GM18502 (cell line): ENCODE measurements around the gene LANCL2.
"Not testable (repeated sequence)": the region's sequence is repeated elsewhere in the genome, so short reads cannot be mapped to it uniquely, and the experiment has no call there.

Source experiments
- ATAC-seq: cut with Tn5 transposase; IDR thresholded peaks from one replicate; pipeline ENCODE4 v1.9.1; 2021; ENCODE audit warnings: mild to moderate bottlenecking; ENCODE audit not compliant: unreplicated experiment, poor library complexity

Gene LANCL2

GRCh38 chr7:55365205-55365674, at the start of gene LANCL2:
Gene LANCL2 (plus strand): TSS chr7:55365337. CDS start chr7:55366026, 689 bp downstream.
- peak; percentile 43 for ATAC-seq

- ATAC-seq, result no peak
These were observed 39.8 kb upstream of the LANCL2 start for GRCh38 chr7:55325371-55325792.

GRCh38 chr7:55326081-55326835, 38.9 kb upstream of the LANCL2 start:
- no peak for ATAC-seq

- ATAC-seq, result no peak
These were observed 38.1 kb upstream of the LANCL2 start for GRCh38 chr7:55326945-55327626.

GRCh38 chr7:55335151-55335550, 30.0 kb upstream of the LANCL2 start:
- ATAC-seq, result no peak

GRCh38 chr7:55335786-55336185, 29.4 kb upstream of the LANCL2 start:
- no peak for ATAC-seq

- ATAC-seq, result no peak
These were observed 28.6 kb upstream of the LANCL2 start for GRCh38 chr7:55336540-55336939.

- ATAC-seq, result no peak
These were observed 25.8 kb upstream of the LANCL2 start for GRCh38 chr7:55339033-55340000.

- no peak for ATAC-seq
These were observed 22.8 kb upstream of the LANCL2 start for GRCh38 chr7:55342216-55342871.

GRCh38 chr7:55343002-55343781, 21.9 kb upstream of the LANCL2 start:
- ATAC-seq, result no peak

GRCh38 chr7:55343860-55344606, 21.1 kb upstream of the LANCL2 start:
- ATAC-seq, result no peak

GRCh38 chr7:55344840-55345239, 20.3 kb upstream of the LANCL2 start:
- ATAC-seq, result no peak

- ATAC-seq, result no peak
These were observed 19.8 kb upstream of the LANCL2 start for GRCh38 chr7:55345292-55345691.

- ATAC-seq, result peak; percentile 63
These were observed 16.6 kb upstream of the LANCL2 start for GRCh38 chr7:55348502-55348901.

- ATAC-seq, result no peak
These were observed 16.0 kb upstream of the LANCL2 start for GRCh38 chr7:55349121-55349520.

GRCh38 chr7:55350281-55350680, 14.9 kb upstream of the LANCL2 start:
- ATAC-seq, result no peak

- ATAC-seq, result no peak
These were observed 13.9 kb upstream of the LANCL2 start for GRCh38 chr7:55351263-55351662.

GRCh38 chr7:55352947-55353273, 12.2 kb upstream of the LANCL2 start:
- ATAC-seq, result not testable (repeated sequence)

GRCh38 chr7:55360486-55360885, 4.7 kb upstream of the LANCL2 start:
- no peak for ATAC-seq
